Activated T-cell treated with anti-CD3 and anti-CD28 coated beads, Interleukin-2, amount 50 U/mL, for 1 hour (primary cell): ENCODE measurements around the gene RGS2.

ENCODE experiments used
- DNase-seq: peaks from one replicate; pipeline ENCODE4 v3.0.0-alpha.2; 2020

The RGS2 gene, protein sequence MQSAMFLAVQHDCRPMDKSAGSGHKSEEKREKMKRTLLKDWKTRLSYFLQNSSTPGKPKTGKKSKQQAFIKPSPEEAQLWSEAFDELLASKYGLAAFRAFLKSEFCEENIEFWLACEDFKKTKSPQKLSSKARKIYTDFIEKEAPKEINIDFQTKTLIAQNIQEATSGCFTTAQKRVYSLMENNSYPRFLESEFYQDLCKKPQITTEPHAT

DNA sequence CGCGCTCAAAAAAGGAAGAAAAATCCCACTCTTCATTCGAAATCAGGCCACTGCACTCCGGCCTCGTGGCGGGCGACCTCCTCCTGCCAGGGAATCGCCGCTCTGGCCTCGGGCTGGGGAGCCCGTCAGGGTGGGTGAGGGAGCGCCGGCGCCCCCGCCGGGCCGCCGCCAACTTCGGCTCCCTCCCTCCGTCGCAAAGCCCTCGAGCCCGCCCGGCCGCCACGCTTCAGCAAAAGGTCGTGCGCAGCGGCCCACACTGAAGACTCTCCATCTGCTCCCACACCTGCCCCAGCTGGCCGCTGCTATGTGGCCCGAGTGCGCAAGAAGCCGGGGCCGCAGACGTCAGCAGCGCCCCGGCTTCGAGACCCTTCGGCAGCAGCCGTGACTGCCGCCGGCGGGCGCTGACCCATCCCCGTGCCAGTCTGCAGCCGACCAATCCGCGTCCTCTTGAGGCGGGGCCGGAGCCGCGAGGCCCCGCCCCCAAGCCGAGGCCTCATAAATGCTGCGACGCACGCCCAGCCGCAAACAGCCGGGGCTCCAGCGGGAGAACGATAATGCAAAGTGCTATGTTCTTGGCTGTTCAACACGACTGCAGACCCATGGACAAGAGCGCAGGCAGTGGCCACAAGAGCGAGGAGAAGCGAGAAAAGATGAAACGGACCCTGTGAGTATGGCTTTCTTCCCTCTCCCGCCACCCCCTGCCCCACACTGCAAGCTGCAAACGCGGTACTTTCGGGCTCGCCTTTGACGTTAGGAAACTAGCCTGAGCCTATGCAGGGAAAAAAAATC is at the start of gene RGS2:
RGS2 (plus strand) TSS at position 522 of the 789 bp plus-strand sequence; CDS start at position 555, 33 bp downstream.
- peak; percentile 93 for DNase-seq

GRCh38 chr1:192759104-192759503 is 49.7 kb upstream of the RGS2 start:
- DNase-seq = no peak

DNA sequence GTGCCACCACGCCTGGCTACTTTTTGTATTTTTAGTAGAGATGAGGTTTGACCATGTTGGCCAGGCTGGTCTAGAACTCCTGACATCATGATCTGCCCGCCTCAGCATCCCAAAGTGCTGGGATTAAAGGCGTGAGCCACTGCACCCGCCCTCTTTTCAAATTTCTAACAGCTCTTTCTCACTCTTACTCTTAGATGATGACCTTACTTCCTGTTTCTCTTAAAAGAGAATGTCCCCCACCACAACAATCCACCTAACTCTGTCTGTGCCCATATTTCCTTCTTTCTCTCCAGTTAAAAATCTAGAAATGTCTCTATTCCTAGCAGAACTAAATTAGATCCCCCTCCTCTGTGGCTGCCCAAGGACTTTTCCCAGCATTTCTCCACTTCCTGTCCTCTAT is 46.6 kb upstream of the RGS2 start:
- no peak for DNase-seq

DNA sequence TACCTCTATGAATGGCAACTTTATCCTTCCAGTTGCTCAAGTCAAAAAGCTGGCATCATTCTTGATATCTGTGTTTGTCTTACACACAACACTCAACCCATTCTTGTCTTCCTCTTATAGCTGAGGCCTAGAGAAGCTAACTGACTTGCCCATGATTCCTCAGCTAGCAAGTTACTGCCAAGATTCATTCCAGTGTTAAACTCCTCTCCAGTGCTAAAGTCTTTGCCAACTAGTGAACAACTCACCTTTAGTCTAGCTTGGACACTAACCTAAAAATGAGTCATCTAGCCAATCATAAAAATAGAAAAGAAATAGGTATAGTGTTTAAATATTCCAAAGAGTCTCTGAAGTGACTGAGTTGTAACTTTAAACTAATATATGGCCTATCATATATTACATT is 45.6 kb upstream of the RGS2 start:
- no peak for DNase-seq

DNA sequence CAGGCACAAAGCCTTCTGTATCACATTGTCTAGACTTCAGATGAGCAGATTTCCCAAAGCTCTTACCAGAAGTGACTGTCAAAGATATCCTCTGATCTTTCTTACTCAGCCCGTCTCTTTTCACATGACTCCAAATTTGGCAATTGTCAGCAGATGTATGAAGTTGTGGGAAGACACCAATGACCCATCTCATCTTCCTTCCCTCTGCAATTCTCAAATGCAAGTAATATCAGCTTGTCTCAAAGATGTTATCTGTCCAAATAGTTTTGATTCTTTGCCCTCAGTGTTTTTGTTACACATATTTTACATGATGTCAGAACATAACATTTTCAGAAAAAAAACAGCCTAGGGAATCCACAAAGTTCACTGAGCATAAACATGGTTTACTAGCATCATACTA is 45.1 kb upstream of the RGS2 start:
- no peak for DNase-seq

DNA sequence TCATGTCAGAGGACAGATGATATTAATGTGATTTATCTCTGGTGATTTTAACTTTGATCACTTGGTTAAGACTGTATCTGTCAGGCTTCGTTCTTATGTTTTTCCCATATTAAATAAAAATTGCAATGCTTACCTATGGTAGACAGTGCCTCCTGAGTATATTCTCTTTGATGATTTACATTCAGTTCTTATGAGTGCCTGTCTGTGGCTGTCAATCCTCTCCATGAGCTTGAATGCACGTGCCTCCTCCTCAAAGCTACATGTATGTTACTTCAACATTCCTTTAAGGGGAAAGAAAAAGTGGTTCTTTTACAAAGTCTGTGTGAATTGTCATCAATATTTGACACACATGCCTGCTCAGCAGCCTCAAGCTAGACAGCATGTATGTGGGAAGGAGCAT is 44.2 kb upstream of the RGS2 start:
- DNase-seq = no peak

DNA sequence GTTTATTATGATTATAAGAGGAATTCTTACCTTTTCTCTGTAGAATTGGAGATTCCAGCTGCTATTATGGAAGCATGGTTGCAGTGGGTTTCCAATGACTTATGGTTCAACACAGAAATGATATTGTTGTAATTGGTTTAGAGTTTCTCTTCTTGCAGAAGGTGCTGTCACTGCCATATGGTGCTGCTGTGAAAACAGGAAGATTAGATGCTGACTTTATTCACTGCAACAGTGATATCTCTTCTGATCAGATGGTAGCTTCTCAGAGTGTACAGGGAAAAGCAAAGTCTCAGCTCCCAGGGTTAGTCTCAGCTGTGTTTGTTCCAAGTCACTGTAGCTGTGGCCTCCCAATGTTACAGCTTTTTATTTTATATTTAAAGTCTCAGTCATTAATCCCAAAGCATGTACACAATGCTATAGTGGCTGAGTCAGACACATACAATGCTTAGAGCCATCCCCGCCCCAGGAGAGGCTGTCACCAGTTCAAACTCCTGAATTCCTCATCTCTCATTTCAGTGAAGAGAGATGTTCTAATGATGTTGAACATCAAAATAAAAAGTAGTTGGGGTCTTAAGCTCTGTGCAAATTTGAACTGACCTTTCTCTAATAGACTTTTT is 42.7 kb upstream of the RGS2 start:
- no peak for DNase-seq

DNA sequence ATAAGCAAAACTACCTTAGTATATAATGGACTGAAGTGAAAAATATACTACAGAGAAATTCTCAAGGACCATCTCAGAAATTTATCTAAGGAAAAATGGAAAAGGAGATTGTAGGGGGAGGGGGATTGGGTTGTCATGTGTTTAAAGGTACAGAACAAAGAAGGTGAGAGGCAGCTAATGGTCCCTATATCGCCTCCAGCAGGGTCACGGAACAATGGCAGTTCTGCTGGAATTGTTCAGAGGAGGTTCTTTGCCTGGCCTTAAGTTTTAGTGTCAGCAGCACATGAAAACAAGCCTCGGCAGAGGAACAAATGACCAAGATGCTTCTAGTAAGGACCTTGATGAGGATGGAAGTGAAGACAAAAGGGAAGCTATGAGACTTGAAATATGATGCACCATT is 42.0 kb upstream of the RGS2 start:
- no peak for DNase-seq

- no peak for DNase-seq
Measured at GRCh38 chr1:192767798-192768197, 41.0 kb upstream of the RGS2 start.

DNA sequence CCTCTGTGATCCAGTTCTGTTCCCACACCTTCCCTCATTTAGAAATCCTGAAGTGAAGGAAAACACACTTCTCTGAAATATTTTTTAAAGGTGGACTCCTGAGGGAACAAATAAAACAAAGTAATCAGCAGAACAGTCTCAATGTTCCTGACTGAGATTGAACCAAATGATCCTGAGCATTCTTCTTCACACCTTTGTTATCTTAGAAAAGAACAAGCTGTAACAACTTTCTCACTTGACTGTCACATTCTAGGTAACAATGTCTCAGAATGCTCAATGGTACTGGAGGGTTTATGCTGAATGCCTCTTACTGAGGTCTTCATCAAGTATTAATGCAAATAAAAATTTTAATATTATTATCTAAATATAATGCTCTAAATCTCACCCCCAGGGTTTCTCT is 40.4 kb upstream of the RGS2 start:
- DNase-seq = no peak

DNA sequence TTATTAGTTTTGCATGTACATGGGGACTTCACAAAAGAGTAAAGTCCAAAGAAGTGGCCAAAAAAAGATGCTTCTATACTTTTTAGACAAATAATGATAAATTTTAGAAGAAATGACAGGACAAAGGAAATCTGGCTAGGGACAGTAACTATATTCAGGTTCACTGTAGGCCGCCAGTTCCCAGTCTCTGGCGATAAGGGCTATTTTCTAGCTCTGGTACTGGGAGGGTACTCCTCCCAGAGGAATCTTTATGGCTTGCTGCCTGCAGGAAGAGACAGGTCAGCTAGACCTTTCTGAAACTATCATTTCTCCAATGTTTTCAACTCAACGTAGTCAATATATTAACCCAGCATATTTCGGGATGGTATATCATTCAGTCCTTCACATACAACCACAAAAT is 37.5 kb upstream of the RGS2 start:
- DNase-seq = no peak

- no peak for DNase-seq
Measured at GRCh38 chr1:192775631-192776030, 33.2 kb upstream of the RGS2 start.

DNA sequence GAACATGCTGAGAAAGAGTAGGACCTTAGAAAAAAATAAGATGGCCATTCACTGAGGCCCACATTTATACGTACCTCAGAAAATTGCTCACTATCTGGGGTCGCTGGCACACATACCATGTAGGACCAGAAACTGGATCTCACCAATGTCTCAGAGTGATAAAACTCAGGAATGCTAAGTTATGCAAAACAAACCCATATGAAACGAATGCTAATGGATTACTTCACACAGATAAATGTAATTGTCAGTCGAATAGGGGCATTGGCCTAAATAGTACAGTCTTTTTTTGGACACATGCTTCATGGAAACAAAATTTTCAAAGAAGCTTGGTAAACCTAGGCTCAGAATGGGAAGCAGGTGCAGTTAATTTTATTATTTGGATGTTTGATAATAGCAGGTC is 32.6 kb upstream of the RGS2 start:
- no peak for DNase-seq

DNA sequence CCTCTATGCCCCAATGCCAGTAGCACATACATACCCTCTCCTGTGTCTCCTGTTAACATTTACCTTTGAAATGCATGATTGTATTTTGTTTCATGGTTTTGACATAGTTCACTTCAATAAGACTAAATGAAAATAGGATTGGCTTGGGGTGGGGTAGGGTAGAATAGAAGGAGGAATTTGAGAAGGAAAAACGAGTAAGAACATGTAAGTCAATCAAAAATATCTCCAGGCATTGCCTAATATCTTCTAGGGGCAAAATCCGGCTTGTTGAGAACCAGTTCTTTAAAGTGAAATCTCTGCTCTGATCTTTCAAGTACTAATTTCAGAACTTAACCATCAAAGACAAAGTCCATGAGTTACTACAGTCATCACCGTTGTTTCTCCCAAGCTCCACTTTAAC is 31.8 kb upstream of the RGS2 start:
- DNase-seq = no peak

GRCh38 chr1:192783791-192784190 is 25.0 kb upstream of the RGS2 start:
- DNase-seq = no peak

GRCh38 chr1:192784397-192784796 is 24.4 kb upstream of the RGS2 start:
- DNase-seq = no peak

DNA sequence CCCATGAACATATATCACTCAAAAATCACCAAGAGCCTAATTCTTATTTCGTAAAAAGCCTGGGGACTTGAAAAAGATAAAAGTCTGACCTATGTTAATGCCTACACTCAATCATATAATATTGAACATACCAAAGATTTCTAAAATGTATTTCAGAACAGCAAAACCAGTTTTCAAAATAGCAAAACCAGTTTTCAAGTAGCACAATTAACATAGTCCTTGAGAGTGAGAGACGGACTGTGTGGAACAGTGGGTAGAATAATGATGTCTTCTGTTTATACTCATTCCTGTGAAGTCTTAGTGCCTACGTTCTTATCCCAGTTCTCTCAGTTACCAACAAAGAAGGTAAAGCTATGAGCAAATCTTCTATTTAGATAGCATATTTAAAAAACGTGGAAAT is 22.3 kb upstream of the RGS2 start:
- DNase-seq = no peak

- DNase-seq = no peak
Measured at GRCh38 chr1:192787914-192788585, 20.8 kb upstream of the RGS2 start.

- DNase-seq = no peak
Measured at GRCh38 chr1:192789871-192790270, 19.0 kb upstream of the RGS2 start.

DNA sequence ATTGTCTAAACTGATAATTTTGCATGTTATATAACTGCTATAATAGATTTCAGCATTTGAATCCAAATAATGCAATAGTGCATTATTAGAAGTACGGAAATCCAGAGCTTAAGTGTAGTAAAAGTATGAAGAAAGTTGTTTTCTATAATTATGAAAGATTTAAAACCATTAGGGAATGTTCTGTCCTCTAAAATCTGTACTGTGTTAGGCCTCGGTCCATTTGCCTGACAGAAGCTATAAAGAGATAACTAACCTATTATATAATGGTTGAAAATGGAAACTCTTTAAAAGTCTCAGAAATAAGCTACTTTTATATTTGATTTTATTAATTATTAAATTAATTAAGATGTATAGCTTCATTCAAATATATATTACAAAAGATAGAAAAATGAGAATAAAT is 16.2 kb upstream of the RGS2 start:
- no peak for DNase-seq

GRCh38 chr1:192793983-192794767 is 14.7 kb upstream of the RGS2 start:
- DNase-seq = no peak

- no peak for DNase-seq
Measured at GRCh38 chr1:192794768-192795035, 14.1 kb upstream of the RGS2 start.

DNA sequence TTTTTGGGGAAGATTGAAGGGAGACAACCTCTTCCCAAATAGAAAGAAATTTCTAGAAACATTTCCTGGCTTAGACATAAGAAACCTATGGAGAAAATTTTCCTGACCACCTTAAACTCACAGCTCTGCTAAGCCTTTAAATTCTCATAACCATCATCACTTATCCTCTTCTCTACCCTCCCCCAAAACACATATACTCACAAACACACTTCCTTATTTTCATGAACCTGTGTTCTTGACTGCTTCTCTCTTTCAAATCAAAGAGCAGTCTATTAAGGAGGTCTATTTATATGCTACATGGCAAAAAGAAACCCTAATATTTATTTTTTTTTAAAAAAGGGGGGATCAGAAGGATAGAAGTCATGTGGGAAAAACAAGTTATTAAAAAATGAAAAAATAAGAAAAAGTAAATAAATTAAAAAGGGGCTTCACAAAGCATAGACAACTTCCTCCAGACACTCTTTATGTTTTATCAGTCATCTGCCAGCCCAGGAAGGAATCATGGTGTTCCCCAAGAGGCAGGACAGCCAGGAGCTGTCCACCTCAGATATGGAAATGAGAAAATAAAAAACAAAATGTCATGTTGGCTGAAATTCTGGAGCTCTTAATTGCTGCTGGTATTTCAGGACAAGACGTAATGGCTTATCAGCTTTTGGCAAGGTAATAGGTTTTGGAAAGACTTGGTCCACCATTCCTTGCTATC is 12.8 kb upstream of the RGS2 start:
- no peak for DNase-seq
